HCT116 (cell line): Measurements from ENCODE around the gene SLC4A4. TPM values are rescaled to one million over a fixed set of nuclear protein-coding genes. Genes with fewer than 3 reads are reported as not detected.

Experiments
- ATAC-seq: fragments of 200-7000 bp; cut with Tn5 transposase; 2 replicates; pipeline ENCODE4 v1.9.1; 2020; ENCODE audit warnings: mild to moderate bottlenecking, moderate library complexity
- BruUV-seq: library from RNA; stranded (reverse); fragments of 400-500 nt; replicated peaks from 2 replicates; lab custom pipeline; 2021; lab: Mats Ljungman, UMichigan
- CTCF ChIA-PET: fragments of 300-600 bp; sonication (Branson Sonifier 250); formaldehyde crosslinking; loops from one replicate; lab custom pipeline; 2021; ENCODE audit warnings: antibody characterized with exemption; lab: Charles Lee
- POLR2A ChIA-PET: fragments of 300-600, 350-600 bp; sonication (Branson Sonifier 250); formaldehyde crosslinking; loops from one replicate; lab custom pipeline; 2021; ENCODE audit warnings: antibody characterized with exemption; lab: Charles Lee
- RAD21 ChIA-PET, 2 experiments: fragments of 300-600 bp; sonication (Branson Sonifier 250); formaldehyde crosslinking; loops; one replicate each; lab custom pipeline; 2023; ENCODE audit warnings: low total read pairs in 2 of 2; ENCODE audit not compliant: uncharacterized antibody in 2 of 2, unreplicated experiment in 2 of 2, low non-redundant PET in 1 of 2; lab: Charles Lee
- DNase-seq: peaks from one replicate; pipeline ENCODE4 v3.0.0-alpha.2; 2010; ENCODE audit warnings: low read depth, low spot score
- H2AFZ ChIP-seq: fragments of 200-600 bp; shearing (Covaris generic), sonication (generic); 2 replicates; pipeline ENCODE4 v1.6.1; 2017; ENCODE audit warnings: low read depth, mixed run types, mixed read lengths, antibody characterized with exemption, low read length; ENCODE audit not compliant: poor library complexity, severe bottlenecking
- H3K27ac ChIP-seq: 2 replicates; pipeline ENCODE4 v1.5.1; 2012; ENCODE audit warnings: low read depth, low read length
- H3K27me3 ChIP-seq: fragments of 200-600 bp; sonication (generic); 2 replicates; pipeline ENCODE4 v1.6.1; 2016; ENCODE audit warnings: mixed run types, low read length, mixed read lengths; ENCODE audit not compliant: insufficient read depth
- H3K36me3 ChIP-seq, 2 experiments: fragments of 200-500 bp in 1 of 2; fragments of 200-600 bp in 1 of 2; sonication (Bioruptor generic) in 1 of 2; sonication (generic) in 1 of 2; 2 replicates each; pipeline versions ENCODE4 v1.5.1 to v1.6.1; 2014 to 2016; ENCODE audit warnings: low read length in 2 of 2, inconsistent platforms in 1 of 2, mixed read lengths in 1 of 2, mixed run types in 1 of 2; ENCODE audit not compliant: insufficient read depth in 2 of 2, control insufficient read depth in 1 of 2
- H3K4me1 ChIP-seq, 2 experiments: fragments of 200-600 bp in 1 of 2; sonication (generic) in 1 of 2; 2 replicates each; pipeline versions ENCODE4 v1.5.1 to v1.6.1; 2012 to 2017; ENCODE audit warnings: low read length in 2 of 2, inconsistent platforms in 1 of 2, mild to moderate bottlenecking in 1 of 2, mixed read lengths in 1 of 2, mixed run types in 1 of 2, moderate library complexity in 1 of 2; ENCODE audit not compliant: insufficient read depth in 2 of 2, control insufficient read depth in 1 of 2
- H3K4me2 ChIP-seq: fragments of 200-600 bp; sonication (generic); 2 replicates; pipeline ENCODE4 v1.6.1; 2017; ENCODE audit warnings: mixed run types, low read length, mixed read lengths
- H3K4me3 ChIP-seq, 2 experiments: fragments of 200-600 bp in 1 of 2; sonication (generic) in 1 of 2; replicated peaks in 1 of 2; 2 replicates each; pipeline ENCODE4 v1.5.1; 2011 to 2016; ENCODE audit warnings: low read length in 2 of 2, control low read depth in 1 of 2, low read depth in 1 of 2, mild to moderate bottlenecking in 1 of 2, mixed read lengths in 1 of 2, mixed run types in 1 of 2
- H3K79me2 ChIP-seq: fragments of 200-600 bp; sonication (generic); 2 replicates; pipeline ENCODE4 v1.6.1; 2017; ENCODE audit warnings: mild to moderate bottlenecking, mixed run types, low read length, moderate library complexity, mixed read lengths; ENCODE audit not compliant: insufficient read depth
- H3K9ac ChIP-seq: fragments of 200-600 bp; sonication (generic); 2 replicates; pipeline ENCODE4 v1.6.1; 2016; ENCODE audit warnings: low read length, mixed read lengths
- H3K9me2 ChIP-seq: fragments of 200-600 bp; sonication (generic), shearing (Covaris generic); 2 replicates; pipeline ENCODE4 v1.6.1; 2017; ENCODE audit warnings: mixed run types, mild to moderate bottlenecking, moderate library complexity; ENCODE audit not compliant: insufficient read depth
- H3K9me3 ChIP-seq, 2 experiments: fragments of 200-500 bp in 1 of 2; fragments of 200-600 bp in 1 of 2; sonication (Bioruptor generic) in 1 of 2; sonication (generic) in 1 of 2; 2 replicates each; pipeline ENCODE4 v1.6.1; 2014 to 2017; ENCODE audit warnings: low read length in 2 of 2, mixed read lengths in 2 of 2, inconsistent platforms in 1 of 2, low read depth in 1 of 2, mild to moderate bottlenecking in 1 of 2, mixed run types in 1 of 2, moderate library complexity in 1 of 2; ENCODE audit not compliant: control insufficient read depth in 1 of 2, insufficient read depth in 1 of 2
- H4K20me1 ChIP-seq: fragments of 200-600 bp; sonication (generic), shearing (Covaris generic); 2 replicates; pipeline ENCODE4 v1.6.1; 2017; ENCODE audit warnings: mixed run types, mild to moderate bottlenecking, moderate library complexity; ENCODE audit not compliant: insufficient read depth
- intact Hi-C: fragments of 100-400 bp; cut with micrococcal nuclease; formaldehyde crosslinking; loops from 2 replicates; pipeline ENCODE4 v1.10.0; 2022
- total RNA-seq: library from RNA; stranded (reverse); gene quantifications from one replicate; pipeline ENCODE4 v1.2.1, GENCODE V29; 2021; ENCODE audit not compliant: unreplicated experiment
- TF ChIP-seq, protein P1 (sequence below): IDR thresholded peaks from 2 replicates; pipeline ENCODE4 v1.6.1; 2012; ENCODE audit warnings: low read depth

SLC4A4 gene
- total RNA-seq, 1 experiment from 2014 or later: 0.30 TPM

DNA sequence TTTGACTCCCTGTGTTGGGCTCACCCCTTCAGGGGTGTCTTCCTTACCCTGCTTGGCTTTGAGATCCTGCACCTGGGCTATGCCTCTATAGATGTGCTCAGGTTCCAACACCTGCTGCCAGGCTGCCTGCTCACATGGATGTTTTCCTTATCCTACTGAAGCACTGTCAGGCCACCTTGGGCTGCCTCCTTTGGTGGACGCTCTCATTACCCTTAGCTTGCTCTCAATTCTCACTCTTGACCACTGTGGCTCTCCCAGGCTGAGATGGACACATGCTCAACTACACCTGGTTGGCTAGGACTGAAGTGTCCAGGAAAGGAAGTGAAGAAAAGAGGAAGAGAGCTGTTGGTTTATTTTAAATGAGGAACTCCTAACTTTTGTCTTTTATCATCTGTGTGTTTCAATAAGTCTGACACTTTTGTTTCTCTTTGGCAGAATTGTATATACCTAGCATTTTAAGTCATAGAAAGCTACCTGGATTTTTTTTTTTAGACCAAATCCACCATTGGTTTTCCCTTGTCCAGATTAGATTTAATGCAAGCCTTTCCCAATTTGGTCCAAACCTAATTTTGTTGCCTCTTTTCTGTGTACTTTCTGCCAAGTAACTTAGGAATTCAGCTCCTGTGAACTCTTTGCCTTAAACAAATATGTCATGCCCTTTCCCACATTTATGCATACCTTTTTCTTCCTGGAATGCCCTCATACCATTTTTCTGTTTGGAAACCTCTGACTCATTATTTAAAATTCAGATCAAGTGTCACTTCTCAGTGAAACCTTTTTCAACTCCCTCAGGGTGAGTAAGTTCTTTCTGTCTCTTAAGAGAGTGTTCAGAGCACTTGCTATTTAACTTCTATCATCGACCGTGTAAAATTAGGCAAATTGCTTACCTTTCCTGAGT, 269.2 kb downstream of the SLC4A4 start:
- ChIA-PET RAD21 (no interaction called here), POLR2A (no interaction called here)
- H3K4me2 ChIP-seq: no peak overlapping the region

More for the DNA sequence above, 269.2 kb downstream of the SLC4A4 start:
- H3K27ac ChIP-seq: no peak overlapping the region
- H3K9me3 ChIP-seq: no peaks in the 10 kb centered on the region
- intact Hi-C loops: no loop called here
- no peak for DNase-seq
- H4K20me1 ChIP-seq: no peaks in the 10 kb centered on the region
- no peaks in the 10 kb centered on the region for H3K36me3 ChIP-seq
- TF ChIP-seq, protein P1, sequence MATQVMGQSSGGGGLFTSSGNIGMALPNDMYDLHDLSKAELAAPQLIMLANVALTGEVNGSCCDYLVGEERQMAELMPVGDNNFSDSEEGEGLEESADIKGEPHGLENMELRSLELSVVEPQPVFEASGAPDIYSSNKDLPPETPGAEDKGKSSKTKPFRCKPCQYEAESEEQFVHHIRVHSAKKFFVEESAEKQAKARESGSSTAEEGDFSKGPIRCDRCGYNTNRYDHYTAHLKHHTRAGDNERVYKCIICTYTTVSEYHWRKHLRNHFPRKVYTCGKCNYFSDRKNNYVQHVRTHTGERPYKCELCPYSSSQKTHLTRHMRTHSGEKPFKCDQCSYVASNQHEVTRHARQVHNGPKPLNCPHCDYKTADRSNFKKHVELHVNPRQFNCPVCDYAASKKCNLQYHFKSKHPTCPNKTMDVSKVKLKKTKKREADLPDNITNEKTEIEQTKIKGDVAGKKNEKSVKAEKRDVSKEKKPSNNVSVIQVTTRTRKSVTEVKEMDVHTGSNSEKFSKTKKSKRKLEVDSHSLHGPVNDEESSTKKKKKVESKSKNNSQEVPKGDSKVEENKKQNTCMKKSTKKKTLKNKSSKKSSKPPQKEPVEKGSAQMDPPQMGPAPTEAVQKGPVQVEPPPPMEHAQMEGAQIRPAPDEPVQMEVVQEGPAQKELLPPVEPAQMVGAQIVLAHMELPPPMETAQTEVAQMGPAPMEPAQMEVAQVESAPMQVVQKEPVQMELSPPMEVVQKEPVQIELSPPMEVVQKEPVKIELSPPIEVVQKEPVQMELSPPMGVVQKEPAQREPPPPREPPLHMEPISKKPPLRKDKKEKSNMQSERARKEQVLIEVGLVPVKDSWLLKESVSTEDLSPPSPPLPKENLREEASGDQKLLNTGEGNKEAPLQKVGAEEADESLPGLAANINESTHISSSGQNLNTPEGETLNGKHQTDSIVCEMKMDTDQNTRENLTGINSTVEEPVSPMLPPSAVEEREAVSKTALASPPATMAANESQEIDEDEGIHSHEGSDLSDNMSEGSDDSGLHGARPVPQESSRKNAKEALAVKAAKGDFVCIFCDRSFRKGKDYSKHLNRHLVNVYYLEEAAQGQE: no peak
- H3K9ac ChIP-seq: no peak overlapping the region
- no peaks in the 10 kb centered on the region for H3K4me1 ChIP-seq
- ATAC-seq: no peak
- CTCF ChIA-PET: no interaction called here
- H3K9me2 ChIP-seq: no peaks in the 10 kb centered on the region
- H3K79me2 ChIP-seq: no peaks in the 10 kb centered on the region
- no peaks in the 10 kb centered on the region for H3K27me3 ChIP-seq
- no TSS peak for BruUV-seq
- H3K4me3 ChIP-seq: no peak overlapping the region
- no peak overlapping the region for H2AFZ ChIP-seq
